Measurements from ENCODE around the gene FAM120A. TPM values are rescaled to one million over a fixed set of nuclear protein-coding genes. Genes with fewer than 3 reads are reported as not detected.

The FAM120A gene
- total RNA-seq, 2 experiments from 2014 or later = 115 to 154 TPM

DNA sequence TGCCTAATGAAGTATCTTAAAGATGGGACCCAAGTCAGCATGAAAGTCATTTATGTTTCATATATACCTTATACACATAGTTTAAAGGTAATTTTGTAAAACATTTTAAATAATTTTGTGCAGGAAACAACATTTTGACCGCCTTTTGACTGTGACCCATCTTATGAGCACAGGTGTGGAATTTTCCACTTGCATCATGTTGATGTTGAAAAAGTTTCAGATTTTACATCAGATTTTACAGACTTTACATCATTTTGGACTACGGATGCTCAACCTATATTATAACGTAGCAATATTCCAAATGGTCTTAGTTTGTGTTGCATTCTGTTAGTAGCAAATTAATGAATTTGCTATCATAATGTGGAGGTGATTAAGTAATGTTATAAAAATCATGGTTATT is 23.6 kb downstream of the FAM120A start:
- H3K4me3 Mint-ChIP-seq = no peak overlapping the region
- no peak for ATAC-seq
- no peak for DNase-seq
- CTCF ChIA-PET = no interaction called here
- H3K9me3 Mint-ChIP-seq (ENCODE audit: low read depth) = no peaks in the 10 kb centered on the region
- peaks cover 53% of the 10 kb centered on the region for H3K36me3 Mint-ChIP-seq (ENCODE audit: low read depth)
- peak overlapping the region; percentile 83 for H3K27ac Mint-ChIP-seq
- H3K4me1 Mint-ChIP-seq = peaks cover 33% of the 10 kb centered on the region
- H3K27me3 Mint-ChIP-seq = no peaks in the 10 kb centered on the region
- POLR2A ChIA-PET = no interaction called here
- intact Hi-C loops (cut with DNase I, micrococcal nuclease) = no loop called here

DNA sequence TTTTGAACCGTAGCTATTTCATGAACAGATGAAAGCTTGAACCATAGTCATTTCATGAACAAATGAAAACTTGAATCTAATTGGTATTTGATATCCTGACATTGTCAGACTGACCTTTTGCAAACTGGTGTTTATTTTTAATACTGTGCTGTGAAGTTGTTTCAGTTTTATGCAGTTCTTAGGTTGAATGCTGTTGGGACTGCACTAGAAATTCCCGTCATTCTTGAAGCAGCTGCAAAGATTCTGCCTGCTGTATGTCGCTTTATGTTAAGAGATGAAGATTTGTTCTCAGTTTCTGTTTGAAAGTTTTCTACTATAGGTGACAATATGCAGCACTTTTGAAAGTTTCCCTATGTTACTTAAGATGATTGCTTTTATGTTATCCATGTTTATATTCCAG is 24.4 kb downstream of the FAM120A start:
- no peaks in the 10 kb centered on the region for H3K9me3 Mint-ChIP-seq (ENCODE audit: low read depth)
- CTCF ChIA-PET = no interaction called here
- H3K36me3 Mint-ChIP-seq (ENCODE audit: low read depth) = peaks cover 49% of the 10 kb centered on the region
- H3K4me3 Mint-ChIP-seq = no peak overlapping the region
- intact Hi-C loops (cut with DNase I, micrococcal nuclease) = no loop called here
- ATAC-seq = no peak
- POLR2A ChIA-PET = no interaction called here
- H3K27ac Mint-ChIP-seq = peak overlapping the region; percentile 83
- DNase-seq = no peak
- H3K27me3 Mint-ChIP-seq = no peaks in the 10 kb centered on the region
- peaks cover 28% of the 10 kb centered on the region for H3K4me1 Mint-ChIP-seq

DNA sequence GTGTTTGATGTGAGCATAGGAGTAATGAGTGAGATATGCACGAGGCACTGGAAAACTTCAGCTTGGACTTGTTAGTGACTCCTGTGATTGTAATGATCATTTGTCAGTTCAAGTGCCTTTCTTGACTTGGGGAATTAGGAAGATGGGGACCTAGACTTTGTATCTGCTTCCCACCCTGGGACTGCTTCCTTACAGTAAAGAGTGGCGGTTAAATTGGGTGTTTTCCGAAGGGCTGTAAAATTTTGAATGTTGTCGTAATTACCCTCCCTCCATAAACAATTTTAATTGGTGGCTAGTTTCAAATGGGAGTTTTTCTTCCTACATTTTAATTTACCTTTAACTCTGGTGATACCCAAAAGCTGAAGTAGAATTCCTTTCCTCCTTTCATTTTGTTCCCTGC is 25.4 kb downstream of the FAM120A start:
- Mint-ChIP-seq H3K36me3 (ENCODE audit: low read depth) (peaks cover 44% of the 10 kb centered on the region), H3K4me3 (no peak overlapping the region), H3K27me3 (no peaks in the 10 kb centered on the region), H3K4me1 (peaks cover 25% of the 10 kb centered on the region), H3K27ac (peak overlapping the region; percentile 55), H3K9me3 (ENCODE audit: low read depth) (no peaks in the 10 kb centered on the region)
- intact Hi-C loops (cut with DNase I, micrococcal nuclease) = no loop called here
- DNase-seq = no peak
- ChIA-PET POLR2A (no interaction called here), CTCF (interaction anchor here (0.9 to 1.1 kb wide), 2 partner anchors 8 to 13 kb away, joined by 3 read pairs; no protein-coding TSS in a partner anchor)
- no peak for ATAC-seq

DNA sequence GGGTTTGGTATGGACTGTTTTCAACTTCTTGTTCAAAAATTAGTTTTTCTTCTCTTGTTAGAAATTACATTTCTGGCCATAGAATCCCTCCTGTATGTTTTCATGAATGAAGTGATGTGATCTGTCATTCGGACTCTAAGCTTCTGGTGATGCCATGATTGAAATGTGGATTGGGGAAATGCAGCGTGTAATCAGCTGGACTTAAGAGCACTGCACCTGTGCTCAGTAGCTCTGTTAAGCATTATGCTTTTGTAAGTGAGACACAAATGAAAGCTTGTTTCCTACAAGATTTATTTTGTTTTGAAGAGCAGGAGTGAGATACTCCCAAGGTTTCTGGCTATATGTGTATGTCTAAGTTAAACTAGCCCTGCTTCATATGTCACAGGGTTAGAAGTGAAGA is 25.9 kb downstream of the FAM120A start:
- Mint-ChIP-seq H3K36me3 (ENCODE audit: low read depth) (peaks cover 41% of the 10 kb centered on the region), H3K9me3 (ENCODE audit: low read depth) (no peaks in the 10 kb centered on the region), H3K4me3 (no peak overlapping the region), H3K27me3 (no peaks in the 10 kb centered on the region), H3K4me1 (peaks cover 25% of the 10 kb centered on the region), H3K27ac (peak overlapping the region; percentile 55)
- ATAC-seq (no peak), DNase-seq (no peak)
- intact Hi-C loops (cut with DNase I, micrococcal nuclease) = no loop called here
- CTCF ChIA-PET = interaction anchor here (0.9 to 1.3 kb wide), 3 partner anchors 9 to 24 kb away, joined by 3 to 4 read pairs (median 3); partner anchors contain the start of gene FAM120AOS
- POLR2A ChIA-PET = no interaction called here

DNA sequence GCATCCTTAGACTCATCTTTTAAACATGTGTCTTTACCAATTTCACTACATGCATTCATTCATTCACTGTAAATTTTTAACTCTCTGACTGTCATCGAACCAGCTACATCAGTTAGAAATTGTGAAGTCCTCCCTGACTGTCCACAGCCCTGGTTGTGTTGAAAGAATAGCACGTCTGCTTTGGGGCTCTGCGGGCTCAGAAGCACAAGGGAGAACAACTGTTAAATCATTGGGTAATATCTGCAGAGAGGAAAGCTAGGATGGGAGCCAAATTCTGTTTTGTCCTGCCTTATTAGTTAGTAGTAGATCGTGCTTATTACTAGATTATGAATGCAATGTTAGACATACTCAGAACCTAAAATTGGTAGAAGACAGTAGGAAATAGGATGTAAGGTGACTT is 28.2 kb downstream of the FAM120A start:
- Mint-ChIP-seq H3K4me3 (no peak overlapping the region), H3K36me3 (ENCODE audit: low read depth) (peaks cover 41% of the 10 kb centered on the region), H3K27ac (no peak overlapping the region), H3K9me3 (ENCODE audit: low read depth) (no peaks in the 10 kb centered on the region), H3K27me3 (no peaks in the 10 kb centered on the region), H3K4me1 (peaks cover 23% of the 10 kb centered on the region)
- POLR2A ChIA-PET = no interaction called here
- DNase-seq (no peak), ATAC-seq (no peak)
- intact Hi-C loops (cut with DNase I, micrococcal nuclease) = no loop called here
- CTCF ChIA-PET = interaction anchor here (0.7 kb wide), 1 partner anchor 19 kb away, joined by 3 read pairs; no protein-coding TSS in a partner anchor

DNA sequence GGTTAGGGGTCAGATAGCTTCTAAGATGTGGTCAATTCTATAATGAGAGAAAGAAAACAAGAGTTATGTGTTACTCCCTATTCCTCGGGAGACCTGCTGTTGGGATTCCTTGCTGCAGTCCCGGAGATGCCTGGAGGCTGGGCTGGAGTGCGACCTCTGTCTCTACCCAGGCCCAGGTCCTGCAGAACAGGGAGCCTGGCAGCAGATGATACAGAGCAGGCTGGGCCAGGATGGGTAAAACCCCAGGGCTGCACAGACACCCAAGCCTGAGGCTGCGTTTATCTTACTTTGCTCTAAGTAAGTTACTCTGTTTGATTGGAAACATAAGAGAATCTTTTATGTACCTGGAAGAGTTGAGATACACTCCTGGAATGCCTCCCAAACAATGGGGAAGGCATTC is 28.8 kb downstream of the FAM120A start:
- H3K27ac Mint-ChIP-seq = no peak overlapping the region
- intact Hi-C loops (cut with DNase I, micrococcal nuclease) = no loop called here
- ChIA-PET POLR2A (no interaction called here), CTCF (interaction anchor here (0.5 to 0.7 kb wide), 2 partner anchors 20 to 71 kb away, joined by 3 read pairs; no protein-coding TSS in a partner anchor)
- H3K27me3 Mint-ChIP-seq = no peaks in the 10 kb centered on the region
- peaks cover 19% of the 10 kb centered on the region for H3K4me1 Mint-ChIP-seq
- H3K4me3 Mint-ChIP-seq = no peak overlapping the region
- H3K36me3 Mint-ChIP-seq (ENCODE audit: low read depth) = peaks cover 43% of the 10 kb centered on the region
- DNase-seq (no peak), ATAC-seq (no peak)
- no peaks in the 10 kb centered on the region for H3K9me3 Mint-ChIP-seq (ENCODE audit: low read depth)

DNA sequence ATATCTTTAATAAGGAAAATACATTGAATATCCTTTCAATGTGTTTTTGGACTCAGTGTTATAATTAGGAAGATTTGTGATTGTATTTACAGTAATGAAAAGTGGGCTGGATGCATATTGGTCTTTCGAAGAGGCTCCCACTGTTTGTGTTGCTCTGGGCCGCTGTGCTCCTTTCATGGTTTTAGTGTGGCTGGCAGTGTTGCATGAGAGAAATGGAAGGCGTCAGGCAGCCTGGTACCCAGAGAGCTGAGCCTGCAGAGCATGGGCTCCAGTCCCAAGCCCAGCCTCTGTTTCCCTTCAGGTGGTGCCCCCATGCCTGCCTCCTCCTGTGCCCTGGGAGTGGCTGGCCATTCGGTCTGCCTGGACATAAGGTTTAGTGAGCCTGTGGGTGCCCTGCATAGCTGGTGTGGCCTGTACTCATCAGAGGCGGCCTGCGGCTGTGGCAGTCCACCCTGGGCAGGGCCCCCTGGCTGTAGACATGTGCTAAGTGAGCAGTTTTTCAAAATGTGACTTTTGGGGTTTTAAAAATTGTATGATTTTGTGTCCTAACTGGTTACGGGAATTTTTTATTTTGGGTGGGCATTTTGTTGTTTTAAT is 29.3 kb downstream of the FAM120A start:
- ChIA-PET POLR2A (no interaction called here), CTCF (interaction anchor here (0.5 kb wide), 1 partner anchor 71 kb away, joined by 3 read pairs; no protein-coding TSS in a partner anchor)
- H3K36me3 Mint-ChIP-seq (ENCODE audit: low read depth) = peaks cover 42% of the 10 kb centered on the region
- no peak overlapping the region for H3K4me3 Mint-ChIP-seq
- ATAC-seq (no peak), DNase-seq (no peak)
- no peaks in the 10 kb centered on the region for H3K27me3 Mint-ChIP-seq
- H3K27ac Mint-ChIP-seq = no peak overlapping the region
- H3K4me1 Mint-ChIP-seq = peaks cover 16% of the 10 kb centered on the region
- intact Hi-C loops (cut with DNase I, micrococcal nuclease) = no loop called here
- H3K9me3 Mint-ChIP-seq (ENCODE audit: low read depth) = no peaks in the 10 kb centered on the region

DNA sequence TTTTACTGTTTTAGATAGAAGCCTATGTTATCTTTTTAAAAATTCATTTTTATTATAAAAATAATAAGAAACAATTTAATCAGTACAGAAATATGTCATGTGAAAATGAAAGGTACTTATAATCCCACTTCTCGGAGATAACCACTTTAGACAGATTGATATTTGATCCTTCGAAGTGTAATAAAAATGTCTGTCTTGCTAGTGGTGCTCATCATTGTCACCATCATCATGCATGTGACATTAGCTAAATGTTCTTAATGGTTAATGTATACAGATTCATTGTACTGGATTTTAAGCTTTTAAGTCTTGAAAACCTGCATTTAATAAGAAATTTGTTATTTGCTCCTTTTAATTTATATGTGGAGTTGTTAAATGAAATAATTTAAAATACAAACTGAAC is 32.0 kb downstream of the FAM120A start:
- ChIA-PET CTCF (interaction anchor here (1.0 to 1.1 kb wide), 2 partner anchors 8 to 15 kb away, joined by 3 read pairs; no protein-coding TSS in a partner anchor), POLR2A (no interaction called here)
- ATAC-seq (no peak), DNase-seq (no peak)
- peaks cover 23% of the 10 kb centered on the region for H3K4me1 Mint-ChIP-seq
- H3K9me3 Mint-ChIP-seq (ENCODE audit: low read depth) = no peaks in the 10 kb centered on the region
- H3K36me3 Mint-ChIP-seq (ENCODE audit: low read depth) = peaks cover 41% of the 10 kb centered on the region
- no peak overlapping the region for H3K27ac Mint-ChIP-seq
- H3K27me3 Mint-ChIP-seq = no peaks in the 10 kb centered on the region
- no peak overlapping the region for H3K4me3 Mint-ChIP-seq
- intact Hi-C loops (cut with DNase I, micrococcal nuclease) = no loop called here

DNA sequence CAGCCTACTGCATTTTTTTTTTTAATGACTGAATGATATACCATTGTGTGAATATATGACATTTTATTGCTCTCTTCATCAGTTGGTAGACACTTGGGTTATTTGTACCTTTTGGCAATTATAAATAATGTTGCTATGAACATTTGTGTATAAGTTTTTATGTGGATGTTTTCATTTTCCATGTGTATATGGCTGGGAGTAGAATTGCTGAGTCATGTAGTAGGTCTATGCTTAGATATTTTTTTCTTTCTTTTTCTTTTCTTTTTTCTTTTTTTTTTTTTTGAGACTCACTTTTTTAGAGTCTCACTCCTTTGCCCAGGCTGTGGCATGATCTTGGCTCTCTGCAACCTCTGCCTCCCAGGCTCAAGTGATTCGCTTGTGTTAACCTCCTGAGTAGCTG is 34.8 kb downstream of the FAM120A start:
- ATAC-seq = no peak
- Mint-ChIP-seq H3K4me1 (peaks cover 28% of the 10 kb centered on the region), H3K27ac (no peak overlapping the region), H3K4me3 (no peak overlapping the region), H3K27me3 (no peaks in the 10 kb centered on the region), H3K9me3 (ENCODE audit: low read depth) (no peaks in the 10 kb centered on the region), H3K36me3 (ENCODE audit: low read depth) (peaks cover 48% of the 10 kb centered on the region)
- intact Hi-C loops (cut with DNase I, micrococcal nuclease) = no loop called here
- POLR2A ChIA-PET = interaction anchor here (0.7 kb wide), 1 partner anchor 33 kb away, joined by 3 read pairs; the partner anchor contains the start of gene FAM120AOS
- CTCF ChIA-PET = interaction anchor here (0.7 to 0.9 kb wide), 2 partner anchors 12 to 1310 kb away, joined by 3 to 5 read pairs; no protein-coding TSS in a partner anchor
- no peak for DNase-seq

DNA sequence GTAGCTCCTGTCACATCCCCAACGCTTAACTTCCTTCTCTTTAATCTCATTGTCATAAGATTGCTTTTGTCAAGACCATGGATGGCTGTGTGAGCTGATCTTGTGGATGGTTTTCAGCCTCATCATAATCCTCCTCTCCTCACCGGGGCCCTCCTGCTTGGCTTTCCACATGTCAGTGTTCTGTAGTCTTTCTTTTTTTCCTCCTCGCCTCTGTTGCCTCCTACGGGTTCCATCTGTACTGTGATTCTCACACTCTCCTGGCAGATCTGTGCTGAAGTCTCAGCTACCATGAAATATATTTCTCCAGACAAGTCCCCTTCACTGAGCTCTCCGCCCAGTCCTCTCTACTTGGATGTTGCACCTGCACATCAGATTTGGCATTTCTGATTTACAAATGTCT is 36.8 kb downstream of the FAM120A start:
- no peaks in the 10 kb centered on the region for H3K27me3 Mint-ChIP-seq
- DNase-seq (no peak), ATAC-seq (no peak)
- H3K9me3 Mint-ChIP-seq (ENCODE audit: low read depth) = no peaks in the 10 kb centered on the region
- intact Hi-C loops (cut with DNase I, micrococcal nuclease) = no loop called here
- peaks cover 28% of the 10 kb centered on the region for H3K4me1 Mint-ChIP-seq
- H3K27ac Mint-ChIP-seq = no peak overlapping the region
- ChIA-PET CTCF (no interaction called here), POLR2A (no interaction called here)
- H3K36me3 Mint-ChIP-seq (ENCODE audit: low read depth) = peaks cover 46% of the 10 kb centered on the region
- H3K4me3 Mint-ChIP-seq = no peak overlapping the region

DNA sequence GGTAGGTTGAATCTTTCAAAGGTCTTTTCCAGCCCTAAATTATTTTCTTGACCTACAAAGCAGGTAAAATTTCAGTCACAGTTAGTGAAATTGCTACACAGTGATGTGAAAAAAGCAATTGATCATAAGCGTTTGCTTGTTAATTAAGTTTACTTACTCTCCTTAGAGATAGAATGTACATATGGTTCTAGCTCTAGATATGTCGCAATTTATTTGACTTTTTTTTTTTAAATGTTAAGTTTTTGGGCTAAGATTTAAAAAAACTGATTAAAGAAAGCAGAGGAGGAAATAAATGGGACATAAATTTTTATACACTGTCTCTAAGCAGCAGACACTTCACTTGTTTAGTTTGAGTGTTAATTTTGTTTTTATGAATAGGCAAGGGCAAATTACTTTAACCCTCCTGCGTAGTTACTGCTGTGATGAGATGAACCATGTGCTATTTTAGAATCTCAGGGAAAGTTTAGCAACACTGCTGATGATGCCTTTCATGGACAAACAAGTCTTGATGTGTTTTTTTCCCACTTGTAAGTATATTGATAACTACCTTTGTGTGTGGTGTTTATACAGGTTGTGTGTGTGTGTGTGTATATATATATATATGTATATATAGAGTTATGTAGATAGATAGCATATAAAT is 40.2 kb downstream of the FAM120A start:
- Mint-ChIP-seq H3K4me1 (peaks cover 27% of the 10 kb centered on the region), H3K27ac (no peak overlapping the region), H3K9me3 (ENCODE audit: low read depth) (no peaks in the 10 kb centered on the region), H3K36me3 (ENCODE audit: low read depth) (peaks cover 45% of the 10 kb centered on the region), H3K4me3 (no peak overlapping the region), H3K27me3 (no peaks in the 10 kb centered on the region)
- ATAC-seq (no peak), DNase-seq (no peak)
- intact Hi-C loops (cut with DNase I, micrococcal nuclease) = no loop called here
- ChIA-PET POLR2A (interaction anchor here (0.7 kb wide), 1 partner anchor 103 kb away, joined by 4 read pairs; no protein-coding TSS in a partner anchor), CTCF (interaction anchor here (0.7 kb wide), 1 partner anchor 9 kb away, joined by 3 read pairs; no protein-coding TSS in a partner anchor)

DNA sequence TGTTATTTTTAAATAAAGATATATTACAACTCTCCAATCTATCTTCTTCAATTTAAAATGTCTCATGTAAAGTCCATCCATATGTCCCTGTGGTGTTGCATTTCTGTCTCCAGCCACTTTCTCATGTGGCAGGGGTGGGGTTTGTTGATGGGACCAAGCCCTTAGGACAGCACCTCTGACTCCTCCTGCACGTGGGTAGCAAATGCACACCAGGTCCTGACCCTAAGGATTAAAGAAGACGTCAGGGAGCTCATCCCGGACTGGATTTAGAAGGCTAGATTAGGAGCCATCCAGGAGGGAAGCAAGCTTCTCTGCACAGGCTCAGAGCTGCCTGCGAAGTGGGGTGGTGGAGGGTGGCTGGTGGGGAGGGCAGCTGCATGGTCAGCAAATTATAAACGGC is 40.8 kb downstream of the FAM120A start:
- H3K4me1 Mint-ChIP-seq = peaks cover 22% of the 10 kb centered on the region
- H3K27ac Mint-ChIP-seq = no peak overlapping the region
- ATAC-seq (no peak), DNase-seq (no peak)
- H3K27me3 Mint-ChIP-seq = no peaks in the 10 kb centered on the region
- ChIA-PET CTCF (no interaction called here), POLR2A (no interaction called here)
- intact Hi-C loops (cut with DNase I, micrococcal nuclease) = no loop called here
- no peak overlapping the region for H3K4me3 Mint-ChIP-seq
- no peaks in the 10 kb centered on the region for H3K9me3 Mint-ChIP-seq (ENCODE audit: low read depth)
- peaks cover 47% of the 10 kb centered on the region for H3K36me3 Mint-ChIP-seq (ENCODE audit: low read depth)
